ENCODE results near the gene HMGCLL1.

The HMGCLL1 gene

GRCh38 chr6:55567558-55567957 lies 11.4 kb downstream of the HMGCLL1 start:
- no peak for TF ChIP-seq BHLHE40 (IDR thresholded peaks at IDR 0.05; ENCODE audit: borderline replicate concordance)
- no peak for TF ChIP-seq FOXA1 (IDR thresholded peaks at IDR 0.05)
- TF ChIP-seq HDGF (IDR thresholded peaks at IDR 0.05; ENCODE audit: borderline replicate concordance), result no peak
- TF ChIP-seq NFRKB (IDR thresholded peaks at IDR 0.05), result no peak
- TF ChIP-seq FOXM1 (IDR thresholded peaks at IDR 0.05; ENCODE audit: borderline replicate concordance), result no peak
- TF ChIP-seq FOXK2 (IDR thresholded peaks at IDR 0.05), result no peak
- no peak for TF ChIP-seq TARDBP (IDR thresholded peaks at IDR 0.05)
- no peak for TF ChIP-seq L3MBTL2 (conservative IDR thresholded peaks at IDR 0.05)
- no peak for TF ChIP-seq LEF1 (IDR thresholded peaks at IDR 0.05; ENCODE audit: borderline replicate concordance)
- no peak for TF ChIP-seq ELF4 (IDR thresholded peaks at IDR 0.05)
- TF ChIP-seq CTBP1 (IDR thresholded peaks at IDR 0.05; ENCODE audit: borderline replicate concordance), result no peak
- TF ChIP-seq SP1 (IDR thresholded peaks at IDR 0.05), result no peak
- no peak for DNase-seq (ENCODE audit: extremely low spot score)
- POLR2A ChIA-PET, result no interaction called here
- CTCF ChIA-PET, result no interaction called here

GRCh38 chr6:55566036-55566710 lies 12.8 kb downstream of the HMGCLL1 start:
- TF ChIP-seq ELF4 (IDR thresholded peaks at IDR 0.05) (no peak), NFRKB (IDR thresholded peaks at IDR 0.05) (no peak), FOXK2 (IDR thresholded peaks at IDR 0.05) (no peak), LEF1 (IDR thresholded peaks at IDR 0.05; ENCODE audit: borderline replicate concordance) (no peak), FOXM1 (IDR thresholded peaks at IDR 0.05; ENCODE audit: borderline replicate concordance) (no peak)
- ChIA-PET POLR2A (no interaction called here), CTCF (no interaction called here)
- DNase-seq (ENCODE audit: extremely low spot score), result no peak

- CTCF ChIA-PET, result no interaction called here
- POLR2A ChIA-PET, result no interaction called here
- no peak for DNase-seq (ENCODE audit: extremely low spot score)
- TF ChIP-seq CTBP1 (IDR thresholded peaks at IDR 0.05; ENCODE audit: borderline replicate concordance) (no peak), LEF1 (IDR thresholded peaks at IDR 0.05; ENCODE audit: borderline replicate concordance) (no peak), ARNT (IDR thresholded peaks at IDR 0.05) (no peak), ELF4 (IDR thresholded peaks at IDR 0.05) (no peak), FOXK2 (IDR thresholded peaks at IDR 0.05) (no peak), SP1 (IDR thresholded peaks at IDR 0.05) (no peak), SUZ12 (IDR thresholded peaks at IDR 0.05) (no peak), BHLHE40 (IDR thresholded peaks at IDR 0.05; ENCODE audit: borderline replicate concordance) (no peak), L3MBTL2 (conservative IDR thresholded peaks at IDR 0.05) (no peak), FOXM1 (IDR thresholded peaks at IDR 0.05; ENCODE audit: borderline replicate concordance) (no peak), PKNOX1 (IDR thresholded peaks at IDR 0.05) (no peak), NFRKB (IDR thresholded peaks at IDR 0.05) (no peak), FOXA1 (IDR thresholded peaks at IDR 0.05) (no peak), HDGF (IDR thresholded peaks at IDR 0.05; ENCODE audit: borderline replicate concordance) (no peak), ZNF384 (IDR thresholded peaks at IDR 0.05) (no peak), TARDBP (IDR thresholded peaks at IDR 0.05) (no peak)
These were observed 16.7 kb downstream of the HMGCLL1 start for GRCh38 chr6:55562318-55562717.

- no peak for TF ChIP-seq TARDBP (IDR thresholded peaks at IDR 0.05)
- TF ChIP-seq FOXM1 (IDR thresholded peaks at IDR 0.05; ENCODE audit: borderline replicate concordance), result no peak
- TF ChIP-seq NFRKB (IDR thresholded peaks at IDR 0.05), result no peak
- TF ChIP-seq CTBP1 (IDR thresholded peaks at IDR 0.05; ENCODE audit: borderline replicate concordance), result no peak
- no peak for TF ChIP-seq ARNT (IDR thresholded peaks at IDR 0.05)
- no peak for TF ChIP-seq BHLHE40 (IDR thresholded peaks at IDR 0.05; ENCODE audit: borderline replicate concordance)
- TF ChIP-seq SUZ12 (IDR thresholded peaks at IDR 0.05), result no peak
- no peak for TF ChIP-seq PKNOX1 (IDR thresholded peaks at IDR 0.05)
- TF ChIP-seq ELF4 (IDR thresholded peaks at IDR 0.05), result no peak
- no peak for TF ChIP-seq ZNF384 (IDR thresholded peaks at IDR 0.05)
- TF ChIP-seq FOXK2 (IDR thresholded peaks at IDR 0.05), result no peak
- DNase-seq (ENCODE audit: extremely low spot score), result no peak
- CTCF ChIA-PET, result interaction anchor here (0.6 kb wide), 1 partner anchor 78 kb away, joined by 4 read pairs; no protein-coding TSS in a partner anchor
- POLR2A ChIA-PET, result no interaction called here
These were observed 18.6 kb downstream of the HMGCLL1 start for GRCh38 chr6:55560290-55560885.

GRCh38 chr6:55557146-55557545 lies 21.8 kb downstream of the HMGCLL1 start:
- DNase-seq (ENCODE audit: extremely low spot score), result no peak
- POLR2A ChIA-PET, result no interaction called here

GRCh38 chr6:55545791-55546190 lies 33.2 kb downstream of the HMGCLL1 start:
- CTCF ChIA-PET, result no interaction called here
- POLR2A ChIA-PET, result no interaction called here
- no peak for TF ChIP-seq FOXK2 (IDR thresholded peaks at IDR 0.05)
- no peak for DNase-seq (ENCODE audit: extremely low spot score)

More at GRCh38 chr6:55557146-55557545, 21.8 kb downstream of the HMGCLL1 start:
- TF ChIP-seq ZNF384 (IDR thresholded peaks at IDR 0.05) (no peak), LEF1 (IDR thresholded peaks at IDR 0.05; ENCODE audit: borderline replicate concordance) (no peak), HDGF (IDR thresholded peaks at IDR 0.05; ENCODE audit: borderline replicate concordance) (no peak)
- CTCF ChIA-PET, result no interaction called here

GRCh38 chr6:55543633-55544309 lies 35.2 kb downstream of the HMGCLL1 start:
- CTCF ChIA-PET, result no interaction called here
- TF ChIP-seq SUZ12 (IDR thresholded peaks at IDR 0.05), result no peak
- TF ChIP-seq FOXM1 (IDR thresholded peaks at IDR 0.05; ENCODE audit: borderline replicate concordance), result no peak
- TF ChIP-seq SP1 (IDR thresholded peaks at IDR 0.05), result no peak
- POLR2A ChIA-PET, result no interaction called here
- peak; percentile 37 for DNase-seq (ENCODE audit: extremely low spot score)
